Testis (tissue), 3 donors: ENCODE data around the gene LIMD2. TPM values are rescaled to one million over a fixed set of nuclear protein-coding genes. Genes with fewer than 3 reads are reported as not detected.

ENCODE experiments used
- DNase-seq: peaks from one replicate; pipeline ENCODE4 v3.0.0-alpha.2; 2019
- H3K27ac ChIP-seq, 2 donors: fragments of 200-600 bp; sonication (generic); one replicate each; pipeline ENCODE4 v1.5.1; 2019
- H3K27me3 ChIP-seq: fragments of 200-600 bp; sonication (generic); one replicate; pipeline ENCODE4 v1.5.1; 2019
- H3K36me3 ChIP-seq: fragments of 200-600 bp; sonication (generic); one replicate; pipeline ENCODE4 v1.5.1; 2017; ENCODE audit warnings: low read depth; ENCODE audit errors: missing control alignments
- H3K4me1 ChIP-seq: fragments of 200-600 bp; sonication (generic); one replicate; pipeline ENCODE4 v1.5.1; 2019
- H3K4me3 ChIP-seq, 2 donors: fragments of 200-600 bp; sonication (generic); one replicate each; pipeline ENCODE4 v1.5.1; 2017 to 2019
- H3K9me3 ChIP-seq: fragments of 200-600 bp; sonication (generic); one replicate; pipeline ENCODE4 v1.5.1; 2017
- CTCF ChIP-seq, 3 experiments: fragments of 450-650 bp in 2 of 3; fragments of 200-600 bp in 1 of 3; sonication (generic) in 1 of 3; IDR thresholded peaks; one replicate each; pipeline ENCODE4 v1.5.1; 2016 to 2019; ENCODE audit warnings: antibody characterized with exemption in 3 of 3, mild to moderate bottlenecking in 2 of 3, moderate library complexity in 1 of 3
- POLR2A ChIP-seq: fragments of 450-650 bp; IDR thresholded peaks from one replicate; pipeline ENCODE4 v1.6.1; 2017; ENCODE audit warnings: antibody characterized with exemption, mild to moderate bottlenecking, moderate library complexity
- WGBS, 2 donors: methylation state at CpG; one replicate each; pipeline ENCODE4 v1.1.5; 2018; 5-methylcytosine and 5-hydroxymethylcytosine counted together
- intact Hi-C: fragments of 100-400 bp; cut with DNase I; formaldehyde crosslinking; loops from one replicate; pipeline ENCODE4 v1.15.1; 2023; ENCODE audit warnings: low total_unique reads
- polyA plus RNA-seq: library from polyadenylated mRNA; stranded (reverse); fragments of 350-450 nt; fragmentation: Illumina TruSeq; extraction: RNeasy Lipid Tissue Mini Kit (QIAGEN cat#74804); gene quantifications from one replicate; pipeline ENCODE4 v1.2.3, GENCODE V29; 2014; ENCODE audit warnings: low read depth, low replicate concordance; ENCODE audit not compliant: insufficient read depth
- total RNA-seq, 2 donors: library from RNA; depleted of rRNA; stranded (reverse); fragments of >200 nt; gene quantifications; one replicate each; pipeline ENCODE4 v1.2.3, GENCODE V29; 2016

The LIMD2 gene
- total and polyA plus RNA-seq, 3 donors from 2014 or later: 21.9 to 22.9 (median 22.8) TPM

GRCh38 chr17:63680700-63681099, 19.2 kb downstream of the LIMD2 start:
- Histone ChIP-seq H3K36me3 (no peaks in the 10 kb centered on the region), H3K9me3 (no peaks in the 10 kb centered on the region), H3K27ac (no peak overlapping the region), H3K27me3 (no peaks in the 10 kb centered on the region), H3K4me1 (peaks cover 10% of the 10 kb centered on the region), H3K4me3 (no peak overlapping the region)
- TF ChIP-seq POLR2A (no peak), CTCF (IDR thresholded peaks at IDR 0.05) (no peak)
- 91 to 98% methylated on average over 1 of the region's 1 CpG for WGBS, 2 donors
- intact Hi-C loops: no loop called here
- no peak for DNase-seq

- TF ChIP-seq CTCF (IDR thresholded peaks at IDR 0.05) (no peak), POLR2A (no peak)
- no peak for DNase-seq
- H3K36me3 ChIP-seq: no peaks in the 10 kb centered on the region
- no peak overlapping the region for H3K4me3 ChIP-seq
- intact Hi-C loops: no loop called here
- WGBS, 2 donors: 98 to 99% methylated on average over 5 of the region's 5 CpGs
- no peaks in the 10 kb centered on the region for H3K9me3 ChIP-seq
- peaks cover 21% of the 10 kb centered on the region for H3K4me1 ChIP-seq
- H3K27me3 ChIP-seq: no peaks in the 10 kb centered on the region
- H3K27ac ChIP-seq: no peak overlapping the region
Measured at GRCh38 chr17:63679214-63679613, 20.7 kb downstream of the LIMD2 start.

- Histone ChIP-seq H3K27ac (no peak overlapping the region), H3K27me3 (no peaks in the 10 kb centered on the region), H3K4me3 (no peak overlapping the region), H3K9me3 (no peaks in the 10 kb centered on the region), H3K4me1 (peaks cover 21% of the 10 kb centered on the region), H3K36me3 (no peaks in the 10 kb centered on the region)
- intact Hi-C loops: no loop called here
- no peak for DNase-seq
- WGBS, 2 donors: 73 to 79% methylated on average over 3 of the region's 3 CpGs
- TF ChIP-seq POLR2A: no peak
- no peak for TF ChIP-seq CTCF (IDR thresholded peaks at IDR 0.05)
Measured at GRCh38 chr17:63676584-63676983, 23.3 kb downstream of the LIMD2 start.

GRCh38 chr17:63675607-63676546, 24.0 kb downstream of the LIMD2 start:
- peak overlapping the region in 1 of 2 donors; percentile 62 for H3K27ac ChIP-seq
- no peaks in the 10 kb centered on the region for H3K27me3 ChIP-seq
- 47 to 48% methylated on average over 5 to 6 of the region's 6 CpGs for whole genome bisulfite sequencing, 2 donors
- H3K9me3 ChIP-seq: no peaks in the 10 kb centered on the region
- peak; percentile 84 for DNase-seq
- TF ChIP-seq POLR2A (no peak), CTCF (IDR thresholded peaks at IDR 0.05) (no peak)
- intact Hi-C loops: no loop called here
- H3K4me1 ChIP-seq: peaks cover 21% of the 10 kb centered on the region
- no peaks in the 10 kb centered on the region for H3K36me3 ChIP-seq
- no peak overlapping the region for H3K4me3 ChIP-seq
